Measurements from ENCODE around the gene EWSR1. TPM values are rescaled to one million over a fixed set of nuclear protein-coding genes. Genes with fewer than 3 reads are reported as not detected.

The EWSR1 gene
- total RNA-seq, 1 experiment from 2014 or later: 462 TPM

GRCh38 chr22:29272624-29273023, 4.6 kb downstream of the EWSR1 start:
- DNase-seq: no peak
- no peak overlapping the region for H2BK15ac ChIP-seq (ENCODE audit: low read depth, low read length)
- no peaks in the 10 kb centered on the region for H3K27me3 ChIP-seq (ENCODE audit: insufficient read depth, low read length)
- no peak overlapping the region for H2BK120ac ChIP-seq (ENCODE audit: low read depth, low read length, poor library complexity, severe bottlenecking)
- no peaks in the 10 kb centered on the region for H3K9me3 ChIP-seq (ENCODE audit: control insufficient read depth, low read depth, low read length)
- H3K18ac ChIP-seq (ENCODE audit: insufficient read length, low read depth, low read length): no peak overlapping the region
- no peak overlapping the region for H3K4ac ChIP-seq (ENCODE audit: low read depth, low read length)
- no peak overlapping the region for H3K27ac ChIP-seq (ENCODE audit: insufficient read length, low read depth, low read length)
- TF ChIP-seq CTCF (conservative IDR thresholded peaks at IDR 0.05): no peak
- H2BK20ac ChIP-seq (ENCODE audit: low read depth, low read length, poor library complexity, severe bottlenecking): no peak overlapping the region
- peaks cover 0 to 4% of the 10 kb centered on the region in 2 experiments; a peak in 2 of 5 replicates for H3K9me3 Mint-ChIP-seq
- H3K9ac ChIP-seq (ENCODE audit: extremely low read depth, insufficient read length, low read length): no peak overlapping the region
- H4K5ac ChIP-seq (ENCODE audit: insufficient read length, low read depth, low read length): no peak overlapping the region
- H3K23me2 ChIP-seq (ENCODE audit: insufficient read length, low read depth, low read length, poor library complexity, severe bottlenecking): peaks cover 14% of the 10 kb centered on the region
- peaks cover 3% of the 10 kb centered on the region for H3K79me1 ChIP-seq (ENCODE audit: insufficient read depth, low read depth, low read length, poor library complexity, severe bottlenecking)
- no CpG with 5 or more reads among the region's 2 CpGs for WGBS (ENCODE audit: extremely low coverage, insufficient read length, low lambda C conversion rate)
- H3K79me2 ChIP-seq (ENCODE audit: insufficient read depth, low read length): peaks cover 58% of the 10 kb centered on the region
- H3K4me2 ChIP-seq (ENCODE audit: insufficient read depth, insufficient read length, low read length): no peak overlapping the region
- no peak overlapping the region for H2BK5ac ChIP-seq (ENCODE audit: insufficient read length, low read length)
- no peak overlapping the region for H3T11ph ChIP-seq (ENCODE audit: low read length)
- H2AK5ac ChIP-seq (ENCODE audit: insufficient read length, low read length): no peak overlapping the region
- H3K56ac ChIP-seq (ENCODE audit: insufficient read length, low read depth, low read length): no peak overlapping the region
- H4K20me1 ChIP-seq (ENCODE audit: control insufficient read depth, insufficient read depth, insufficient read length): no peaks in the 10 kb centered on the region
- no peak overlapping the region for H3K27ac Mint-ChIP-seq
- no peak overlapping the region for H2AFZ ChIP-seq (ENCODE audit: low read length)
- no peak overlapping the region for H3K4me3 Mint-ChIP-seq
- H3K27me3 Mint-ChIP-seq (ENCODE audit: low read depth): no peaks in the 10 kb centered on the region
- H3K14ac ChIP-seq (ENCODE audit: insufficient read depth, low read length): no peak overlapping the region
- peaks cover 33 to 37% of the 10 kb centered on the region in 2 experiments for H3K4me1 Mint-ChIP-seq
- H3K36me3 Mint-ChIP-seq (ENCODE audit: insufficient read depth in 1 of 3, low read depth in 3 of 3): peaks cover 71 to 89% (median 88%) of the 10 kb centered on the region in 3 experiments
- no peak overlapping the region for H3K23ac ChIP-seq (ENCODE audit: insufficient read length, low read depth, low read length)
- H3K4me1 ChIP-seq (ENCODE audit: insufficient read depth, low read length): peaks cover 8% of the 10 kb centered on the region
- H2BK12ac ChIP-seq (ENCODE audit: insufficient read length, low read depth, low read length): no peak overlapping the region
- no peak overlapping the region for H4K8ac ChIP-seq (replicated peaks; ENCODE audit: insufficient read length, low read depth, low read length)
- no peak overlapping the region for H4K91ac ChIP-seq (ENCODE audit: insufficient read length, low read depth, low read length)
